ENCODE data around the gene GNG12. TPM values are rescaled to one million over a fixed set of nuclear protein-coding genes. Genes with fewer than 3 reads are reported as not detected.

Gene GNG12
- total and polyA plus RNA-seq, 9 of the 15 experiments (the other 6 are each of a cell fraction or from before 2014, with no cell fraction given) = 2.6 to 6.0 (median 4.1) TPM

DNA sequence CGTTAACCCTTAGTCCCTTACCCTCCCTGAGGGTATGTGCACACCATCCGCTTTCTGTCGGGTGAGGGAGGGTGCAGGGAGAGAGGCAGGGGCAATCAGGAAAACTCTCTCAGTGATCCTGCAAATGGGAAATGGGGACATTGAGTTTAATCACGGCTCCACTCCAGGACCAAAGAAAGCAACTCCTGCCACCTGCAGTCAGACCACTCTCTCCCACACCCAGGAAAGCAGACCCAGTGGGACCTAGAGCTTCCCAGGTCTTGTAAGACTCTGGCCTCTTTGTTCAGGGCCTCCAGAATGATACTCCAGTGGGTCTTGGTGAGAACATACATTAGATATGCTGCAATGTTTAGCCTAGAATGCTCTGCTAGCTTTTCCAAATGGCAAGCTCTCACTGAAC lies 71.5 kb downstream of the GNG12 start:
- H3K4me2 ChIP-seq (ENCODE audit: insufficient read depth, low read length) = no peak overlapping the region
- no peak overlapping the region for H3K27ac ChIP-seq (ENCODE audit: extremely low read depth, low read depth, low read length)
- 0 out of 2 replicates have a peak, but pooled peaks have one; percentile 22 for TF ChIP-seq SMC3 (conservative IDR thresholded peaks at IDR 0.05; ENCODE audit: insufficient read depth, low read depth, low read length)
- peak in 1 of 2 experiments; percentile 59; a peak in 3 of 4 replicates for TF ChIP-seq RAD21 (CRISPR knock-in tag; conservative IDR thresholded peaks at IDR 0.05 in 1 of 2, IDR thresholded peaks at IDR 0.05 in 1 of 2)
- TF ChIP-seq NCOA4 (IDR thresholded peaks at IDR 0.05; ENCODE audit: partially characterized antibody) = no peak
- peak; percentile 59; the same call in 1 of the 2 replicates for TF ChIP-seq STAG1 (CRISPR knock-in tag; IDR thresholded peaks at IDR 0.05; ENCODE audit: borderline replicate concordance)
- peak; percentile 21 to 46 (median 24); a peak in 3 of 6 replicates for TF ChIP-seq CTCF (IDR thresholded peaks at IDR 0.05 in 2 of 3, conservative IDR thresholded peaks at IDR 0.05 in 1 of 3; ENCODE audit: insufficient read depth in 2 of 3, low read depth in 1 of 3, low read length in 3 of 3)
- TF ChIP-seq, protein P1, sequence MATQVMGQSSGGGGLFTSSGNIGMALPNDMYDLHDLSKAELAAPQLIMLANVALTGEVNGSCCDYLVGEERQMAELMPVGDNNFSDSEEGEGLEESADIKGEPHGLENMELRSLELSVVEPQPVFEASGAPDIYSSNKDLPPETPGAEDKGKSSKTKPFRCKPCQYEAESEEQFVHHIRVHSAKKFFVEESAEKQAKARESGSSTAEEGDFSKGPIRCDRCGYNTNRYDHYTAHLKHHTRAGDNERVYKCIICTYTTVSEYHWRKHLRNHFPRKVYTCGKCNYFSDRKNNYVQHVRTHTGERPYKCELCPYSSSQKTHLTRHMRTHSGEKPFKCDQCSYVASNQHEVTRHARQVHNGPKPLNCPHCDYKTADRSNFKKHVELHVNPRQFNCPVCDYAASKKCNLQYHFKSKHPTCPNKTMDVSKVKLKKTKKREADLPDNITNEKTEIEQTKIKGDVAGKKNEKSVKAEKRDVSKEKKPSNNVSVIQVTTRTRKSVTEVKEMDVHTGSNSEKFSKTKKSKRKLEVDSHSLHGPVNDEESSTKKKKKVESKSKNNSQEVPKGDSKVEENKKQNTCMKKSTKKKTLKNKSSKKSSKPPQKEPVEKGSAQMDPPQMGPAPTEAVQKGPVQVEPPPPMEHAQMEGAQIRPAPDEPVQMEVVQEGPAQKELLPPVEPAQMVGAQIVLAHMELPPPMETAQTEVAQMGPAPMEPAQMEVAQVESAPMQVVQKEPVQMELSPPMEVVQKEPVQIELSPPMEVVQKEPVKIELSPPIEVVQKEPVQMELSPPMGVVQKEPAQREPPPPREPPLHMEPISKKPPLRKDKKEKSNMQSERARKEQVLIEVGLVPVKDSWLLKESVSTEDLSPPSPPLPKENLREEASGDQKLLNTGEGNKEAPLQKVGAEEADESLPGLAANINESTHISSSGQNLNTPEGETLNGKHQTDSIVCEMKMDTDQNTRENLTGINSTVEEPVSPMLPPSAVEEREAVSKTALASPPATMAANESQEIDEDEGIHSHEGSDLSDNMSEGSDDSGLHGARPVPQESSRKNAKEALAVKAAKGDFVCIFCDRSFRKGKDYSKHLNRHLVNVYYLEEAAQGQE (IDR thresholded peaks at IDR 0.05; ENCODE audit: borderline replicate concordance) = peak; percentile 35; the same call in 1 of the 2 replicates
- TF ChIP-seq, protein P1 (CRISPR knock-in tag; IDR thresholded peaks at IDR 0.05; ENCODE audit: low read depth) = no peak
- TF ChIP-seq SIN3B (IDR thresholded peaks at IDR 0.05; ENCODE audit: low read depth) = no peak
- no peak for TF ChIP-seq HSF4 (CRISPR knock-in tag; IDR thresholded peaks at IDR 0.05; ENCODE audit: borderline replicate concordance)
- peaks cover 3 to 18% of the 10 kb centered on the region in 2 experiments; a peak in 4 of 5 replicates for H3K4me1 ChIP-seq (replicated peaks in 1 of 2; ENCODE audit: control insufficient read depth in 2 of 2, insufficient read depth in 2 of 2, low read length in 2 of 2)
- in situ Hi-C loops (cut with MboI) (loop anchor here (5.0 kb wide), 1 partner anchor 224 kb away; no protein-coding TSS in a partner anchor), intact Hi-C loops (cut with micrococcal nuclease) (loop anchor here (2.0 kb wide), 1 partner anchor 49 kb away; no protein-coding TSS in a partner anchor)
- H3K4me3 ChIP-seq = no peak overlapping the region
- CTCF ChIA-PET (ENCODE audit: low intra/inter-chr PET ratio) = interaction anchor here (0.6 to 3.9 kb wide), 7 partner anchors 216 to 411 kb away, joined by 3 to 31 read pairs (median 5); no protein-coding TSS in a partner anchor
- BruUV-seq (replicated peaks) = no TSS peak
- H3K9me1 ChIP-seq (ENCODE audit: control insufficient read depth, insufficient read depth, low read length) = no peaks in the 10 kb centered on the region
- peak overlapping the region in 1 of 2 experiments; percentile 19; a peak in 1 of 4 replicates for H3K9ac ChIP-seq (ENCODE audit: insufficient read depth in 1 of 2, low read depth in 2 of 2, low read length in 2 of 2)
- H2AFZ ChIP-seq (ENCODE audit: low read depth, low read length) = no peak overlapping the region
- FAIRE-seq (no peak), ATAC-seq (peak; percentile 12; the same call in 2 of the 3 replicates), DNase-seq (ENCODE audit: extremely low read depth in 1 of 4, low spot score in 3 of 4) (no peak)
- no peaks in the 10 kb centered on the region for H4K20me1 ChIP-seq (replicated peaks; ENCODE audit: control insufficient read depth, insufficient read depth, low read length)
- POLR2A ChIA-PET = interaction anchor here (3.1 kb wide), 1 partner anchor 75 kb away, joined by 52 read pairs; the partner anchor contains the start of gene GADD45A
- no peaks in the 10 kb centered on the region for H3K9me3 ChIP-seq (replicated peaks; ENCODE audit: control insufficient read depth, insufficient read depth, low read depth, low read length)
- H3K27me3 ChIP-seq (ENCODE audit: control insufficient read depth in 2 of 2, insufficient read depth in 2 of 2, low read length in 2 of 2) = no peaks in the 10 kb centered on the region
- H3K36me3 ChIP-seq (ENCODE audit: control insufficient read depth, insufficient read depth, low read length) = no peaks in the 10 kb centered on the region
- 39% methylated on average over 4 of the region's 4 CpGs for WGBS (ENCODE audit: insufficient coverage, low coverage, missing lambda C conversion rate)
- H3K79me2 ChIP-seq (ENCODE audit: control insufficient read depth, insufficient read depth, low read length) = no peaks in the 10 kb centered on the region

Data from K562 (cell line).